OCI-LY7 (cell line): ENCODE results near the gene CLRN3. TPM values are rescaled to one million over a fixed set of nuclear protein-coding genes. Genes with fewer than 3 reads are reported as not detected.

Experiments used
- BruUV-seq: library from RNA; stranded (reverse); fragments of 400-500 nt; replicated peaks from 2 replicates; lab custom pipeline; 2021; lab: Mats Ljungman, UMichigan
- CTCF ChIA-PET: fragments of 300-600 bp; sonication (Branson Sonifier 250); formaldehyde crosslinking; loops from one replicate; lab custom pipeline; 2022; ENCODE audit warnings: antibody characterized with exemption; ENCODE audit not compliant: unreplicated experiment; lab: Charles Lee
- POLR2A ChIA-PET: fragments of 300-600 bp; sonication (Branson Sonifier 250); formaldehyde crosslinking; loops from one replicate; lab custom pipeline; 2022; ENCODE audit warnings: antibody characterized with exemption; lab: Charles Lee
- DNase-seq: peaks from one replicate; pipeline ENCODE4 v3.0.0-alpha.2; 2015; ENCODE audit warnings: low spot score
- H2AFZ ChIP-seq: fragments of 200-600 bp; sonication (generic), shearing (Covaris generic); 2 replicates; pipeline ENCODE4 v1.6.1; 2014; ENCODE audit warnings: mild to moderate bottlenecking, antibody characterized with exemption, low read length, moderate library complexity
- H3K27ac ChIP-seq: fragments of 200-600 bp; sonication (generic); 2 replicates; pipeline ENCODE4 v1.5.1; 2014; ENCODE audit warnings: mixed run types, low read depth, mild to moderate bottlenecking, moderate library complexity, low read length, inconsistent platforms; ENCODE audit not compliant: poor library complexity, severe bottlenecking
- H3K36me3 ChIP-seq: fragments of 200-600 bp; sonication (generic); 2 replicates; pipeline ENCODE4 v1.6.1; 2014; ENCODE audit warnings: mild to moderate bottlenecking, antibody characterized with exemption, low read length, moderate library complexity, mixed read lengths; ENCODE audit not compliant: insufficient read depth
- H3K4me1 ChIP-seq: fragments of 200-600 bp; sonication (generic); 2 replicates; pipeline ENCODE4 v1.5.1; 2014; ENCODE audit warnings: mild to moderate bottlenecking, low read length; ENCODE audit not compliant: insufficient read depth, poor library complexity, severe bottlenecking
- H3K4me2 ChIP-seq: fragments of 200-600 bp; sonication (generic); 2 replicates; pipeline ENCODE4 v1.6.1; 2014; ENCODE audit warnings: mild to moderate bottlenecking, low read length
- H3K4me3 ChIP-seq: fragments of 200-600 bp; sonication (generic); 2 replicates; pipeline ENCODE4 v1.5.1; 2014; ENCODE audit warnings: mild to moderate bottlenecking, low read depth, low read length; ENCODE audit not compliant: poor library complexity, severe bottlenecking
- H3K79me2 ChIP-seq: fragments of 200-600 bp; sonication (generic); 2 replicates; pipeline ENCODE4 v1.6.1; 2016; ENCODE audit warnings: low read depth, mild to moderate bottlenecking, low read length, moderate library complexity, mixed read lengths; ENCODE audit not compliant: insufficient read depth
- H3K9me2 ChIP-seq: fragments of 200-600 bp; sonication (generic); 2 replicates; pipeline ENCODE4 v1.6.1; 2016; ENCODE audit warnings: mild to moderate bottlenecking, low read length, mixed read lengths; ENCODE audit not compliant: insufficient read depth
- H3K9me3 ChIP-seq: fragments of 200-600 bp; sonication (generic); 2 replicates; pipeline ENCODE4 v1.6.1; 2014; ENCODE audit warnings: mild to moderate bottlenecking, mixed run types, low read length, mixed read lengths
- H4K20me1 ChIP-seq: fragments of 200-600 bp; sonication (generic); 2 replicates; pipeline ENCODE4 v1.6.1; 2014; ENCODE audit warnings: mild to moderate bottlenecking, antibody characterized with exemption, low read length, moderate library complexity, mixed read lengths; ENCODE audit not compliant: insufficient read depth
- EZH2phosphoT487 ChIP-seq: fragments of 200-600 bp; sonication (generic); IDR thresholded peaks from 2 replicates; pipeline ENCODE4 v1.6.1; 2018; ENCODE audit warnings: low read depth, borderline replicate concordance, mild to moderate bottlenecking, mixed run types, antibody characterized with exemption, low read length, moderate library complexity, mixed read lengths
- intact Hi-C: fragments of 100-400 bp; cut with micrococcal nuclease; formaldehyde crosslinking; loops from one replicate; pipeline ENCODE4 v1.10.0; 2022; ENCODE audit not compliant: unreplicated experiment
- total RNA-seq, 2 experiments: library from RNA; depleted of rRNA in 1 of 2; stranded (reverse); fragments of >200 nt in 1 of 2; shearing (Covaris generic) in 1 of 2; gene quantifications; 2 replicates each; pipeline ENCODE4 v1.2.3, GENCODE V29; 2014 to 2022
- TF ChIP-seq, protein P1 (sequence below): fragments of 200-600 bp; sonication (generic); conservative IDR thresholded peaks from 2 replicates; pipeline ENCODE4 v1.5.1; 2014; ENCODE audit warnings: mild to moderate bottlenecking, antibody characterized with exemption, low read length, moderate library complexity, mixed read lengths

CLRN3 gene
- total RNA-seq, 2 experiments from 2014 or later: not detected

DNA sequence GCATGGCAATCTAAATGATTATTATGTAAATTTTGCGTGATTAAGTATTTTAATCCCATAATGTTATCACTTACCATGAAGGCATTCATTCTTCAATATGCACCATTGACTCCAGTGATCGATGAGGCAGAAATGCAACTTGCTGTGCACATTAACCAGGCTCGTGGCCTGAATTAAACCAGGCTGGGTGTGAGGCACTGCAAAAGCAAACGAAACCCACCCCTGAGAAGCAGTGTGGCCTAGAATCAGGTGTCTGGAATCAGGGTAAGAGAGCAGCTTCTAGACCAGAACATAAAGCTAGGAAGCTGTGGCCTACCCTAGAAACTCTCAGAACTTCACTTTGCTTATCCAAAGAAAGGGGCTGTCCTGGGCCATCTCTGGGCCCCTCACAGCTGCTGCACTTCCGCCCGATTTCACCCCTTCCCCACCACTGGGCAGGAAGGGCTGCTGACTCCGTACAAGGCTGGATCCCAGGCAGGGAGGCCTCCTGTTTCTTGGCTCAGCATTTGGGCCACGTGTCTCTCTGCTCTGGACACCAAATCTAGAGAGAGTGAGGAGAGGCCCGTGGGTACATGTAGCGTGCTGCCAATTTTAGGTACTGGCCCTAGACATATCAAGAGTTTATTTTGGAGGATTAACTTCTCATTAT, 18.6 kb upstream of the CLRN3 start:
- CTCF ChIA-PET: no interaction called here
- Histone ChIP-seq H3K9me2 (no peaks in the 10 kb centered on the region), H3K4me2 (no peak overlapping the region), H3K4me3 (no peak overlapping the region), H4K20me1 (no peaks in the 10 kb centered on the region), H3K9me3 (no peaks in the 10 kb centered on the region), H3K79me2 (no peaks in the 10 kb centered on the region), H3K4me1 (no peaks in the 10 kb centered on the region), H3K27ac (no peak overlapping the region), H3K36me3 (no peaks in the 10 kb centered on the region), H2AFZ (no peak overlapping the region)
- TF ChIP-seq, protein P1, sequence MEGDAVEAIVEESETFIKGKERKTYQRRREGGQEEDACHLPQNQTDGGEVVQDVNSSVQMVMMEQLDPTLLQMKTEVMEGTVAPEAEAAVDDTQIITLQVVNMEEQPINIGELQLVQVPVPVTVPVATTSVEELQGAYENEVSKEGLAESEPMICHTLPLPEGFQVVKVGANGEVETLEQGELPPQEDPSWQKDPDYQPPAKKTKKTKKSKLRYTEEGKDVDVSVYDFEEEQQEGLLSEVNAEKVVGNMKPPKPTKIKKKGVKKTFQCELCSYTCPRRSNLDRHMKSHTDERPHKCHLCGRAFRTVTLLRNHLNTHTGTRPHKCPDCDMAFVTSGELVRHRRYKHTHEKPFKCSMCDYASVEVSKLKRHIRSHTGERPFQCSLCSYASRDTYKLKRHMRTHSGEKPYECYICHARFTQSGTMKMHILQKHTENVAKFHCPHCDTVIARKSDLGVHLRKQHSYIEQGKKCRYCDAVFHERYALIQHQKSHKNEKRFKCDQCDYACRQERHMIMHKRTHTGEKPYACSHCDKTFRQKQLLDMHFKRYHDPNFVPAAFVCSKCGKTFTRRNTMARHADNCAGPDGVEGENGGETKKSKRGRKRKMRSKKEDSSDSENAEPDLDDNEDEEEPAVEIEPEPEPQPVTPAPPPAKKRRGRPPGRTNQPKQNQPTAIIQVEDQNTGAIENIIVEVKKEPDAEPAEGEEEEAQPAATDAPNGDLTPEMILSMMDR: no peak
- no peak for TF ChIP-seq EZH2phosphoT487
- POLR2A ChIA-PET: no interaction called here
- DNase-seq: no peak
- intact Hi-C loops: no loop called here
- no TSS peak for BruUV-seq

DNA sequence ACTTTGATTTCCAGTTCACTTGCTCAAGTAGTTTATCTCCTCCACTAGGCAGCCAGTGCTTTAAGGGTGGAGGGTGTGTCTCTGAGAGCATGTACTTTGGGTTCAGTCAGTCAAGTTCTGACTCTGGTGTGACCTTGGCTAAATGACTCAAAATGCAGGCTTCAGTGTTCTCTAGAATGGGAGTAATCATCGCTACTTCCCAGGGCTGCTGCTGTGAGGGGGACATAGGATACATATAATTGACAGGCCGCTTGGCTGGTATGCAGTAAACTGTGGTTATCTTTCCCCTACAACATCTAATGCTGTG, 17.7 kb upstream of the CLRN3 start:
- Histone ChIP-seq H3K9me2 (no peaks in the 10 kb centered on the region), H3K36me3 (no peaks in the 10 kb centered on the region), H4K20me1 (no peaks in the 10 kb centered on the region), H3K27ac (no peak overlapping the region), H3K4me3 (no peak overlapping the region), H3K4me1 (no peaks in the 10 kb centered on the region), H3K4me2 (no peak overlapping the region), H3K79me2 (no peaks in the 10 kb centered on the region), H2AFZ (no peak overlapping the region), H3K9me3 (no peaks in the 10 kb centered on the region)
- ChIA-PET CTCF (no interaction called here), POLR2A (no interaction called here)
- no peak for TF ChIP-seq EZH2phosphoT487
- TF ChIP-seq, protein P1: no peak
- BruUV-seq: no TSS peak
- no peak for DNase-seq
- intact Hi-C loops: no loop called here

DNA sequence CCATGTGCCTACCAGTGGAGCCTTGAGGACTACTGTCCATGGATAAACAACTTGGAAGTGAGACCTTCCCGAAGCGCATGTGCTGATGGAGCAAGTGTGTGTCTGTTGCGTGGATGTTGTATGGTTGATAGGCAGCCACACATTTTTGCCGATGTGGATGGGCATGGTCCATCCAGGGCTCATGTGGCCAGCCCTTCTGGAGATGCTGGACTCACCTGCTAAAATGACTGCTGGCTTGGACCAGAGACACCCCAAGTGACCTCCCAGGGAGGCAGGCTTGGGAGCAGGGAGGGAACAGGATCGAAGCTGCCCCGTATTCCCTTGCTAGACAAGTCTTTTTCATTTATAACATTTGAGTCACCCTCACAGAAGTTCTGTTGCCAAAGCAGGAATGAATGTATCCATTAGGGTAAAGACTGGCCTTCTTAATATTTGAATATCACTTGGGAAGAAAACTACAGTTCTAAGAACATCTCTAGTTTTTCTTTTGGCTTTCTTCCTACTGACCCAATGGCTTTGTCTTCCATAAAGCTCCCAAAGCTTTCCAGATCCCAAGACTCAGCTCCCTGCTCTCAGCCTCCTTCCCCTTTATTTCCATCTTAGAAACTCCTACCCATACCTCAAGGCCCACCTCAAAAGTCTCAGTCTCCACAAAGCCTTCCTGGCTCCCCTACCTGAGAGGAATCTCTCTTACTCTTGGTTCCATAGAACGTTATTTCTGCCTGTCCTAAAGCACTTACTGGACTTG, 17.1 kb upstream of the CLRN3 start:
- no peaks in the 10 kb centered on the region for H4K20me1 ChIP-seq
- intact Hi-C loops: no loop called here
- no peak for DNase-seq
- no peaks in the 10 kb centered on the region for H3K9me2 ChIP-seq
- TF ChIP-seq, protein P1: no peak
- TF ChIP-seq EZH2phosphoT487: no peak
- no TSS peak for BruUV-seq
- no peak overlapping the region for H3K4me2 ChIP-seq
- H3K9me3 ChIP-seq: no peaks in the 10 kb centered on the region
- ChIA-PET CTCF (no interaction called here), POLR2A (no interaction called here)
- H3K4me3 ChIP-seq: no peak overlapping the region
- no peaks in the 10 kb centered on the region for H3K79me2 ChIP-seq
- no peaks in the 10 kb centered on the region for H3K4me1 ChIP-seq
- no peaks in the 10 kb centered on the region for H3K36me3 ChIP-seq
- H3K27ac ChIP-seq: no peak overlapping the region
- no peak overlapping the region for H2AFZ ChIP-seq
